GM10248 (cell line): ENCODE measurements around the gene ANO2.

Experiments used
- CTCF ChIA-PET: fragments of 300-600 bp; sonication (Branson Sonifier 250); formaldehyde crosslinking; extraction: SDS; loops from one replicate; lab custom pipeline; 2021; ENCODE audit warnings: antibody characterized with exemption; lab: Yijun Ruan, JAX
- POLR2A ChIA-PET: fragments of 350-650 bp; sonication (Branson Sonifier 250); formaldehyde crosslinking; extraction: SDS; loops from one replicate; lab custom pipeline; 2020; ENCODE audit warnings: antibody characterized with exemption; lab: Yijun Ruan, JAX
- DNase-seq: peaks from one replicate; pipeline ENCODE4 v3.0.0; 2012; ENCODE audit errors: extremely low spot score
- TF ChIP-seq, protein P1 (sequence below): IDR thresholded peaks from 2 replicates; pipeline ENCODE4 v1.5.1; 2012; ENCODE audit warnings: mild to moderate bottlenecking, low read depth; ENCODE audit errors: extremely low read depth, missing control alignments, control extremely low read depth

The ANO2 gene

GRCh38 chr12:5742258-5742657 lies 202.8 kb downstream of the ANO2 start:
- ChIA-PET POLR2A (no interaction called here), CTCF (interaction anchor here (2.1 kb wide), 1 partner anchor 16 kb away, joined by 6 read pairs; no protein-coding TSS in a partner anchor)
- DNase-seq = no peak
- TF ChIP-seq, protein P1, sequence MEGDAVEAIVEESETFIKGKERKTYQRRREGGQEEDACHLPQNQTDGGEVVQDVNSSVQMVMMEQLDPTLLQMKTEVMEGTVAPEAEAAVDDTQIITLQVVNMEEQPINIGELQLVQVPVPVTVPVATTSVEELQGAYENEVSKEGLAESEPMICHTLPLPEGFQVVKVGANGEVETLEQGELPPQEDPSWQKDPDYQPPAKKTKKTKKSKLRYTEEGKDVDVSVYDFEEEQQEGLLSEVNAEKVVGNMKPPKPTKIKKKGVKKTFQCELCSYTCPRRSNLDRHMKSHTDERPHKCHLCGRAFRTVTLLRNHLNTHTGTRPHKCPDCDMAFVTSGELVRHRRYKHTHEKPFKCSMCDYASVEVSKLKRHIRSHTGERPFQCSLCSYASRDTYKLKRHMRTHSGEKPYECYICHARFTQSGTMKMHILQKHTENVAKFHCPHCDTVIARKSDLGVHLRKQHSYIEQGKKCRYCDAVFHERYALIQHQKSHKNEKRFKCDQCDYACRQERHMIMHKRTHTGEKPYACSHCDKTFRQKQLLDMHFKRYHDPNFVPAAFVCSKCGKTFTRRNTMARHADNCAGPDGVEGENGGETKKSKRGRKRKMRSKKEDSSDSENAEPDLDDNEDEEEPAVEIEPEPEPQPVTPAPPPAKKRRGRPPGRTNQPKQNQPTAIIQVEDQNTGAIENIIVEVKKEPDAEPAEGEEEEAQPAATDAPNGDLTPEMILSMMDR = no peak

DNA sequence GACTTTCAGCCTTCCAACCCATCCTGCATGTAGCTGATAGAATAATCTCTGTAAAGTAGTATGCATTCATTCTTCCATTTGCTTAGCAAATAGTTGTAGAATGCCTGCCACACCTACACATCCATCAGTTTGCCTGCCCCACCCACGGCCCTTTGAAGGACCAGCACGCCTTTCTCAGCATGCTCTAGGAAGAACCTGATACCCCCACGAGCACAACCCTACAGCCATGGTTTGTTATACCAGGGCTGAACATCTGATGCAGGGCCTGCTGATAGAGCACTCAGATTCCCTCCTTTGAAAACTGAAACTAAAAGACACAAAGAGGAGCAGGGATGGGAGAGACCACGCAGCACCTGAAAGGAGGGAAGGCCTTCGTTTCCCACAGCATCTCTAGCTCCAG lies 205.1 kb downstream of the ANO2 start:
- TF ChIP-seq, protein P1 = no peak
- CTCF ChIA-PET = interaction anchor here (1.2 to 1.6 kb wide), 2 partner anchors 18 to 36 kb away, joined by 3 read pairs; no protein-coding TSS in a partner anchor
- POLR2A ChIA-PET = no interaction called here
- DNase-seq = no peak

GRCh38 chr12:5737778-5738177 lies 207.3 kb downstream of the ANO2 start:
- TF ChIP-seq, protein P1 = no peak
- DNase-seq = no peak
- POLR2A ChIA-PET = no interaction called here
- CTCF ChIA-PET = interaction anchor here (4.9 kb wide), 1 partner anchor 8 kb away, joined by 47 read pairs; no protein-coding TSS in a partner anchor

- ChIA-PET CTCF (interaction anchor here (4.9 kb wide), 1 partner anchor 9 kb away, joined by 47 read pairs; no protein-coding TSS in a partner anchor), POLR2A (no interaction called here)
- TF ChIP-seq, protein P1 = no peak
- DNase-seq = no peak
Measured at GRCh38 chr12:5736527-5736926, 208.5 kb downstream of the ANO2 start.

DNA sequence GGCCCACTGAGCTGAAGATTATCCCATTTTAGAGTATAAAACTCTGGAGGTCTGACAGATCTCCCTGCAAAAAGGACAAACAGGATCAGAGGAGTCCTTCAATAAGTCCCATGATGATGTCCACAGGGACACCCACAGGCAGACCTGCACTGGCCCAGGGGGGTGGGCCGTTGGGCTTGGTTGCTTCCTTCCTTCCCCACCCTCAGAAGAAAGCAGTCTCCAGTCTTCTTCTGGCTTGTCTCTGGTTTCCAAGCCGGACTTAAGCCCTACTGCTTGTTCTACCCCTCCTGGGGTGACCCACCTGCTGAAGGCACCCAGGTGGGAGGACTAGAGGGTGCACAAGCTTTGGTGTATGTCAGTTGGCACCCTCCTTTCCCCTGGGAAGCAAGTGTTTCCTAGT lies 209.0 kb downstream of the ANO2 start:
- ChIA-PET POLR2A (no interaction called here), CTCF (interaction anchor here (4.9 kb wide), 1 partner anchor 9 kb away, joined by 47 read pairs; no protein-coding TSS in a partner anchor)

DNA sequence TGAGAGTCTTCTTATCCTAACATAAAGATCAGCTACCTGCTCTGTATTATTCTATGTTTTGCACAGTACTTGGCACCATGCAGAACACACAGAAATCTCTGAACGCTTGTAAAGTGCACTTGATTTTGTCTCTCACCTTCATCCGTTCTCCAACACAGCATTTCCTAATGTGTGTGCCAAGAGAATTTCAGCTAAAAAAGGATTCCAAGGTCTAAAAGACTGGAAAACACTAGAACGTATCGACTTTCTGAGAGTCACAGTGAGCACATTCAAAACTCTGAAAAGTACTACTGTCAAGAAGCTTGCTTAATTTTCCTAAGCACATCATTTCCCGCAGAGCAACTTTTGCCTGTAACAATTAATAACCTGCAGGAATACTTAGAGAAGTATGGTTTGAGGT lies 211.1 kb downstream of the ANO2 start:
- CTCF ChIA-PET = interaction anchor here (4.9 kb wide), 1 partner anchor 11 kb away, joined by 47 read pairs; no protein-coding TSS in a partner anchor
- DNase-seq = no peak
- POLR2A ChIA-PET = no interaction called here
- TF ChIP-seq, protein P1 = no peak

More for the DNA sequence above, 209.0 kb downstream of the ANO2 start:
- TF ChIP-seq, protein P1 = no peak
- no peak for DNase-seq
